HCT116 (cell line): ENCODE results near the gene PXMP2.

Experiments used
- EGR1 ChIP-seq: IDR thresholded peaks from 2 replicates; pipeline ENCODE4 v1.6.1; 2012; ENCODE audit warnings: low read depth
- RAD21 ChIP-seq: IDR thresholded peaks from 2 replicates; pipeline ENCODE4 v1.6.1; 2012; ENCODE audit warnings: low read depth, mild to moderate bottlenecking
- SIN3A ChIP-seq: IDR thresholded peaks from 2 replicates; pipeline ENCODE4 v1.6.1; 2012; ENCODE audit warnings: low read depth
- YY1 ChIP-seq: IDR thresholded peaks from 2 replicates; pipeline ENCODE4 v1.6.1; 2011; ENCODE audit warnings: low read length, low read depth, moderate library complexity, mild to moderate bottlenecking; ENCODE audit not compliant: insufficient replicate concordance; ENCODE audit errors: extremely low read depth
- ZFX ChIP-seq: fragments of 450-650 bp; IDR thresholded peaks from 2 replicates; pipeline ENCODE4 v1.6.1; 2017
- TF ChIP-seq, protein P1 (sequence below), 3 experiments: fragments of 200-600 bp in 1 of 3; sonication (generic) in 1 of 3; IDR thresholded peaks in 2 of 3; conservative IDR thresholded peaks in 1 of 3; 2 replicates each; pipeline ENCODE4 v1.5.1; 2012 to 2017; ENCODE audit warnings: low read depth in 2 of 3, low read length in 2 of 3, antibody characterized with exemption in 1 of 3, borderline replicate concordance in 1 of 3, control low read depth in 1 of 3, mild to moderate bottlenecking in 1 of 3, mixed read lengths in 1 of 3, mixed run types in 1 of 3, moderate library complexity in 1 of 3; ENCODE audit not compliant: insufficient read depth in 1 of 3
- TF ChIP-seq, protein P2 (sequence below): IDR thresholded peaks from 2 replicates; pipeline ENCODE4 v1.6.1; 2012; ENCODE audit warnings: low read depth

DNA sequence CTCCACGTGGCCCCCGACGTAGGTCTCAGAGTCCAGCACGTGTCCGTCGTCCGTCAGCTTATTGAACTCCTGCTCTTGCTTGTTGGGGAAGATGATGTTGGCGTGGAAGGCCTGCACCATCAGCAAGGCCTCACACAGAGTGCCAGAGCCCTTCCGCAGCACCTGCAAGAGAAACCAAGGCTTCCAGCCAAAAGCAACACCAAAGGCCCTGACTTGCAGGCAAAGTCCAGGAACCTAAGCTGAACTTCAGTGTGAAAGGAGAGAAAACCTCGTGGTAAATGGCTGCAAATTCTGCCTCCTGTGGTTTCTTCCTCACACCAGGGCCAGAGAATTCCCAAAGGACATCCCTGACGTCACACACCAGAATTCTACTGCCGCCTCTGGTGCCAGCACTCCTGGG lies 14.7 kb upstream of the PXMP2 start:
- TF ChIP-seq, protein P1, sequence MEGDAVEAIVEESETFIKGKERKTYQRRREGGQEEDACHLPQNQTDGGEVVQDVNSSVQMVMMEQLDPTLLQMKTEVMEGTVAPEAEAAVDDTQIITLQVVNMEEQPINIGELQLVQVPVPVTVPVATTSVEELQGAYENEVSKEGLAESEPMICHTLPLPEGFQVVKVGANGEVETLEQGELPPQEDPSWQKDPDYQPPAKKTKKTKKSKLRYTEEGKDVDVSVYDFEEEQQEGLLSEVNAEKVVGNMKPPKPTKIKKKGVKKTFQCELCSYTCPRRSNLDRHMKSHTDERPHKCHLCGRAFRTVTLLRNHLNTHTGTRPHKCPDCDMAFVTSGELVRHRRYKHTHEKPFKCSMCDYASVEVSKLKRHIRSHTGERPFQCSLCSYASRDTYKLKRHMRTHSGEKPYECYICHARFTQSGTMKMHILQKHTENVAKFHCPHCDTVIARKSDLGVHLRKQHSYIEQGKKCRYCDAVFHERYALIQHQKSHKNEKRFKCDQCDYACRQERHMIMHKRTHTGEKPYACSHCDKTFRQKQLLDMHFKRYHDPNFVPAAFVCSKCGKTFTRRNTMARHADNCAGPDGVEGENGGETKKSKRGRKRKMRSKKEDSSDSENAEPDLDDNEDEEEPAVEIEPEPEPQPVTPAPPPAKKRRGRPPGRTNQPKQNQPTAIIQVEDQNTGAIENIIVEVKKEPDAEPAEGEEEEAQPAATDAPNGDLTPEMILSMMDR (IDR thresholded peaks at IDR 0.05 in 2 of 3, conservative IDR thresholded peaks at IDR 0.05 in 1 of 3; ENCODE audit: borderline replicate concordance in 1 of 3, insufficient read depth in 1 of 3, low read depth in 2 of 3, low read length in 2 of 3): no peak
- no peak for TF ChIP-seq SIN3A
- TF ChIP-seq ZFX: no peak
- no peak for TF ChIP-seq EGR1
- TF ChIP-seq RAD21: no peak
- TF ChIP-seq, protein P2, sequence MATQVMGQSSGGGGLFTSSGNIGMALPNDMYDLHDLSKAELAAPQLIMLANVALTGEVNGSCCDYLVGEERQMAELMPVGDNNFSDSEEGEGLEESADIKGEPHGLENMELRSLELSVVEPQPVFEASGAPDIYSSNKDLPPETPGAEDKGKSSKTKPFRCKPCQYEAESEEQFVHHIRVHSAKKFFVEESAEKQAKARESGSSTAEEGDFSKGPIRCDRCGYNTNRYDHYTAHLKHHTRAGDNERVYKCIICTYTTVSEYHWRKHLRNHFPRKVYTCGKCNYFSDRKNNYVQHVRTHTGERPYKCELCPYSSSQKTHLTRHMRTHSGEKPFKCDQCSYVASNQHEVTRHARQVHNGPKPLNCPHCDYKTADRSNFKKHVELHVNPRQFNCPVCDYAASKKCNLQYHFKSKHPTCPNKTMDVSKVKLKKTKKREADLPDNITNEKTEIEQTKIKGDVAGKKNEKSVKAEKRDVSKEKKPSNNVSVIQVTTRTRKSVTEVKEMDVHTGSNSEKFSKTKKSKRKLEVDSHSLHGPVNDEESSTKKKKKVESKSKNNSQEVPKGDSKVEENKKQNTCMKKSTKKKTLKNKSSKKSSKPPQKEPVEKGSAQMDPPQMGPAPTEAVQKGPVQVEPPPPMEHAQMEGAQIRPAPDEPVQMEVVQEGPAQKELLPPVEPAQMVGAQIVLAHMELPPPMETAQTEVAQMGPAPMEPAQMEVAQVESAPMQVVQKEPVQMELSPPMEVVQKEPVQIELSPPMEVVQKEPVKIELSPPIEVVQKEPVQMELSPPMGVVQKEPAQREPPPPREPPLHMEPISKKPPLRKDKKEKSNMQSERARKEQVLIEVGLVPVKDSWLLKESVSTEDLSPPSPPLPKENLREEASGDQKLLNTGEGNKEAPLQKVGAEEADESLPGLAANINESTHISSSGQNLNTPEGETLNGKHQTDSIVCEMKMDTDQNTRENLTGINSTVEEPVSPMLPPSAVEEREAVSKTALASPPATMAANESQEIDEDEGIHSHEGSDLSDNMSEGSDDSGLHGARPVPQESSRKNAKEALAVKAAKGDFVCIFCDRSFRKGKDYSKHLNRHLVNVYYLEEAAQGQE: no peak
- no peak for TF ChIP-seq YY1
